ENCODE data around the gene ABCC4. TPM values are rescaled to one million over a fixed set of nuclear protein-coding genes. Genes with fewer than 3 reads are reported as not detected.
A peak's percentile ranks its signal among the peaks of the same experiment; 100 is the strongest.

ABCC4 gene, protein sequence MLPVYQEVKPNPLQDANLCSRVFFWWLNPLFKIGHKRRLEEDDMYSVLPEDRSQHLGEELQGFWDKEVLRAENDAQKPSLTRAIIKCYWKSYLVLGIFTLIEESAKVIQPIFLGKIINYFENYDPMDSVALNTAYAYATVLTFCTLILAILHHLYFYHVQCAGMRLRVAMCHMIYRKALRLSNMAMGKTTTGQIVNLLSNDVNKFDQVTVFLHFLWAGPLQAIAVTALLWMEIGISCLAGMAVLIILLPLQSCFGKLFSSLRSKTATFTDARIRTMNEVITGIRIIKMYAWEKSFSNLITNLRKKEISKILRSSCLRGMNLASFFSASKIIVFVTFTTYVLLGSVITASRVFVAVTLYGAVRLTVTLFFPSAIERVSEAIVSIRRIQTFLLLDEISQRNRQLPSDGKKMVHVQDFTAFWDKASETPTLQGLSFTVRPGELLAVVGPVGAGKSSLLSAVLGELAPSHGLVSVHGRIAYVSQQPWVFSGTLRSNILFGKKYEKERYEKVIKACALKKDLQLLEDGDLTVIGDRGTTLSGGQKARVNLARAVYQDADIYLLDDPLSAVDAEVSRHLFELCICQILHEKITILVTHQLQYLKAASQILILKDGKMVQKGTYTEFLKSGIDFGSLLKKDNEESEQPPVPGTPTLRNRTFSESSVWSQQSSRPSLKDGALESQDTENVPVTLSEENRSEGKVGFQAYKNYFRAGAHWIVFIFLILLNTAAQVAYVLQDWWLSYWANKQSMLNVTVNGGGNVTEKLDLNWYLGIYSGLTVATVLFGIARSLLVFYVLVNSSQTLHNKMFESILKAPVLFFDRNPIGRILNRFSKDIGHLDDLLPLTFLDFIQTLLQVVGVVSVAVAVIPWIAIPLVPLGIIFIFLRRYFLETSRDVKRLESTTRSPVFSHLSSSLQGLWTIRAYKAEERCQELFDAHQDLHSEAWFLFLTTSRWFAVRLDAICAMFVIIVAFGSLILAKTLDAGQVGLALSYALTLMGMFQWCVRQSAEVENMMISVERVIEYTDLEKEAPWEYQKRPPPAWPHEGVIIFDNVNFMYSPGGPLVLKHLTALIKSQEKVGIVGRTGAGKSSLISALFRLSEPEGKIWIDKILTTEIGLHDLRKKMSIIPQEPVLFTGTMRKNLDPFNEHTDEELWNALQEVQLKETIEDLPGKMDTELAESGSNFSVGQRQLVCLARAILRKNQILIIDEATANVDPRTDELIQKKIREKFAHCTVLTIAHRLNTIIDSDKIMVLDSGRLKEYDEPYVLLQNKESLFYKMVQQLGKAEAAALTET (N-terminal part only)
- polyA plus RNA-seq (ENCODE audit: insufficient read length in 4 of 4): 10 to 100 TPM in 3 of 4 donors, 1 to 10 TPM in 1; 9.4 to 22.8 (median 21.4) TPM

- peak in 3 of 4 donors; percentile 42 to 49 (median 47) for DNase-seq (ENCODE audit: low read depth in 4 of 4, low spot score in 3 of 4)
These were observed at the start of gene ABCC4 for GRCh38 chr13:95301183-95301967. Gene ABCC4 (minus strand): TSS chr13:95301451. CDS start chr13:95301314, 137 bp downstream.

DNA sequence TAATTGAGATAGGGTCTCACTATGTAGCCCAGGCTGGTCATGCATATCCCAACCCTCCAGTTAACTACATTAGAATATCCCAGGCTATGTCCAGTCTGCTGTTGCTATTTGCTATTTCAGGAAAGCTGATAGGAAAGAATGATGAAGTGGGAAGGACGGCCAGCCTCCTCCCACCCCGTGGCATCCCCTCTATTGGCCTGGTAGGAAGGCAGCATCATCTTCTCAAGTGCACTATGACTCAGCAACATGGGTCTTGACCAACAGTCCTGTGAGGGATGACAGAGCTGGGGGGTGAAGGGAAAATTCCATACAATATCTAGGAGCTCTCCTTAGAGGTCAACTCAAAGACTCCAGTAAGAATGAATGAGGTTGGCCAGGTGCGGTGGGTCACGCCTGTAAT, 48.0 kb upstream of the ABCC4 start:
- DNase-seq (ENCODE audit: low read depth in 4 of 4, low spot score in 3 of 4): no peak

DNA sequence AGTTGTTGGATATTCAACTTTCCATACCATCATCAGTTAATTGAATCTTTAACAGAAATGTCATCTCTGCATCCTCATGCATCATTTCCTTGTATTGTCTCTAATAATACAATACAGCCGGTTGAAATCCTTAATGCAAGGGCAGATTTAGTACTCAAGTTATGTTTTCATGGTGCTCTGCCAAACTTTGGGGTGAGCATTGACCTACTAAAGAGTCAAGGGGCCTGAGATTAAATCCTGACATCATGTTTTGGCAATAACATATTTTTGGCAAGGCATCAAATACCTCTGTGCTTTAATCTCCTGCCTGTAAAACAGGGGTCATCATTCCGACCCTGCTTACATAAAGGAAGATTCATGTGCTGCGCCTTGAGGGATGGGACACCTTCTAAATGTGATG, 42.7 kb upstream of the ABCC4 start:
- no peak for DNase-seq (ENCODE audit: low read depth in 4 of 4, low spot score in 3 of 4)

DNA sequence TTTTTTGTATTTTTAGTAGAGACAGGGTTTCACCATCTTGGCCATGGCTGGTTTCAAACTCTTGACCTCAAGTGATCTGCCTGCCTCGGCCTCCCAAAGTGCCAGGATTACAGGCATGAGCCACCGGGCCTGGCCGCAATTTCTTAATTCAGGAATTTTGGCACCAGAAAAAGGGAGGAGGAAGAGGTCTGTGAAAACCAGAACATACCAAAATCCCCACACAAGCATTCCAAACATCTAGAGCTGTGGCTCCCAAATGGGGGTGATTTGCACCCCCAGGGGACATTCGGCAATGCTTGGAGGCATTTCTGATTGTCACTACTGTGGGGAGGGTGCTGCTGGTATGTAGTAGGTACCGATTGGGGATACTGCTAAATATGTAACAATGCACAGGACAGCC, 40.2 kb upstream of the ABCC4 start:
- no peak for DNase-seq (ENCODE audit: low read depth in 4 of 4, low spot score in 3 of 4)

- no peak for DNase-seq (ENCODE audit: low read depth in 4 of 4, low spot score in 3 of 4)
These were observed 37.7 kb upstream of the ABCC4 start for GRCh38 chr13:95338905-95339304.

DNA sequence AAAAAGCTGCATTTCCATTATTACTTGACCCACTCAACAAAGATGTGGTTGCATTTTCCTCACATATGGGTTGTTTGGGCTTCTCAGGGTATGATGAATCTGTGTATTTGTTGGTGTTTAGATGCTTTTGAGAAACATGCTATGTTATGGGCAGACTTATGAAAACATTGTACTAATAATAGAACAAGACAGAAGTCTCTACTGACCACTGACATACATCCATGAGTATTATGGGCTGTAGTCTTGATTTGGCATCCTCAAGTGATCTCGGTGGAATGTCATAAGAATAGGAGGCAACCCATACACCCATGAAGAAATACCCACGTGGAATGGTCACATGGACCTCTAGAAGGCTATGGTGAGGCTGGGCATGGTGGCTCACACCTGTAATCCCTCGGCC, 36.3 kb upstream of the ABCC4 start:
- no peak for DNase-seq (ENCODE audit: low read depth in 4 of 4, low spot score in 3 of 4)

GRCh38 chr13:95335667-95336066, 34.4 kb upstream of the ABCC4 start:
- no peak for DNase-seq (ENCODE audit: low read depth in 4 of 4, low spot score in 3 of 4)

- DNase-seq (ENCODE audit: low read depth in 4 of 4, low spot score in 3 of 4): no peak
These were observed 27.1 kb upstream of the ABCC4 start for GRCh38 chr13:95328386-95328785.

- no peak for DNase-seq (ENCODE audit: low read depth in 4 of 4, low spot score in 3 of 4)
These were observed 25.9 kb upstream of the ABCC4 start for GRCh38 chr13:95327190-95327589.

DNA sequence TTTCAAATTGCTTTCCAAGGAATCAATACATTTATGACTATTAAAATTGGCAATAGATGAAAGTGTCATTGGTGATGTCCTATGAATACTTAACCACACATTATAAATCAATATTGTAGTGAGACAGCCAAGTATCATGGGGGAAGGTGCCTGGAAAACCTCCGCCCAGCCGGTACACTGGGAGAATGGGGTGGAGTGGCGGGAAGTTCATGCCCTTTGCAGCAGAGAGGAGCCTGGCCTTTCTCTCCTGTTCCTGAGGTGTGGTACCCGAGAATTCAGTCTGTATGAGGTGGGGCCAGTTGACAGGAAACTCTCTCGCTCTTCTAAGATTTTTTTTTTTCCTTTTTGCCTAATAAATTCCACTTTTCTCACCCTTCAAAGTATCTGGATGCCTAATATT, 25.4 kb upstream of the ABCC4 start:
- no peak for DNase-seq (ENCODE audit: low read depth in 4 of 4, low spot score in 3 of 4)

GRCh38 chr13:95325485-95325884, 24.2 kb upstream of the ABCC4 start:
- no peak for DNase-seq (ENCODE audit: low read depth in 4 of 4, low spot score in 3 of 4)

DNA sequence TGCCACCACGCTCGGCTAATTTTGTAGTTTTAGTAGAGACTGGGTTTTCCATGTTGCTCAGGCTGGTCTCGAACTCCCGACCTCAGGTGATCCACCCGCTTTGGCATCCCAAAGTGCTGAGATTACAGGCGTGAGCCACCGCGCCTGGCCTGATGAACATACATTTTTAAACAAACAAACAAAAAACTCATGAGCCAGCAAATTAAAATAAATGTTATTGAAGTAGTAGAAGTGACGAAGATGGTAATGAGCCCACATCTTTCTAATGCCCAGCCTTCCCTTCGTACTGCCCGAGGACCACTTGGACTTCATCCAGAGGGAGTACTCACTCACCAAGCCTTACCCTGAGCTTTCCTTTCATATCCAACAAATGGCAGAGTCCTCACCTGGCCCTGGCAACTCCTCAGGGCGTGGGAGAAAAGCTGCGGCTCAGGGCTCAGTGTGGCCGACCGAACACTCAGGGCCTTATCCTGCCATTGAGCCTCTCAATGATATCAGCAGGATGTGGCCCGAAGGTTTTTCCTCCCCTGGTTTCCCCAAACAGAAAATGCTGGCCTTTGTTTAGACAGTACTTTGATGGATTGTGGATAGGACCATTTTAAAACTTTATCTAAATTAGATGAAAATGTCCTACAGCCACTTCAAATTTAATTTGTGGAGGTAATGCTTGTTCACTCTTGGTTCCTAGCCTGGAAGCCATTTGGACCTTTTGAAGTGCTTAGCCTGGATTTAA, 22.8 kb upstream of the ABCC4 start:
- no peak for DNase-seq (ENCODE audit: low read depth in 4 of 4, low spot score in 3 of 4)

- no peak for DNase-seq (ENCODE audit: low read depth in 4 of 4, low spot score in 3 of 4)
These were observed 18.5 kb upstream of the ABCC4 start for GRCh38 chr13:95319551-95320274.

DNA sequence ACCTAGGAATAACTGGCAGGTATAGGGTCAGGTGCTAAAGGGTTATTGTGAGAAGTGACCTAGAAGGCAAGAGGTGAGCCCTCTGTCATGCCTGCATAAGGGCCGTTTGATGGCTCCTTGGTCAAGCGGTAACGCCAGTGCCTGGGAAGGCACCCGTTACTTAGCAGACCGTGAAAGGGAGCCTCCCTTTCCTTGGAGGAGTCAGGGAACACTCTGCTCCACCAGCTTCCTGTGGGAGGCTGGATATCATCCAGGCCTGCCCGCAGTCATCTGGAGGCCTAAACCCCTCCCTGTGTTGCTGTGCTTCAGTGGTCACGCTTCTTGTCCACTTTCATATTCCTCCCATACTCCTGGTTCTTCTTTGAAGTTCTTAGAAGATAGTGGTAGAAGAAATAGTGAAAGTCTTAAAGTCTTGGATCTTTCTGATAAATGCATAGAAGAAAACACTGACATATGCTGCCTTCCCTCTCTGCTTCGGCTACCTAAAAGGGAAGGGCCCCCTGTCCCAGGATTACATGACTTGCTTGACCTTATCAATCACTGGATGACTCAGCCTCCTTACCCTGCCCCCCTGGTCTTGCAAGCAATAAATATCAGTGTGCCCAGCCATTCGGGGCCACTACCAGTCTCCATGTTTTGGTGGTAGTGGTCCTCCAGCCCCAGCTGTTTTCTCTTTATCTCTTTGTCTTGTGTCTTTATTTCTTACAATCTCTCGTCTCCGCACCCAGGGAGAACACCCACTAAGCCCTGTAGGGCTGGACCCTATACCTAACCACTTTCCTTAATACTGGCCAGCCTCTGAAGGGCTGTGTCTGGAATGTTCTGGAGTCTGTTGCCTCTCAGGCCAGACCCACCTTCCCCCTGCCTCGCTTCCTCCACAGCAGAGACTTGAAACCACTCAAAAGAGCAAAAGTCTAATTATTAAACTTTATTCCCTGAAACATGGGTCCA, 16.1 kb upstream of the ABCC4 start:
- no peak for DNase-seq (ENCODE audit: low read depth in 4 of 4, low spot score in 3 of 4)

DNA sequence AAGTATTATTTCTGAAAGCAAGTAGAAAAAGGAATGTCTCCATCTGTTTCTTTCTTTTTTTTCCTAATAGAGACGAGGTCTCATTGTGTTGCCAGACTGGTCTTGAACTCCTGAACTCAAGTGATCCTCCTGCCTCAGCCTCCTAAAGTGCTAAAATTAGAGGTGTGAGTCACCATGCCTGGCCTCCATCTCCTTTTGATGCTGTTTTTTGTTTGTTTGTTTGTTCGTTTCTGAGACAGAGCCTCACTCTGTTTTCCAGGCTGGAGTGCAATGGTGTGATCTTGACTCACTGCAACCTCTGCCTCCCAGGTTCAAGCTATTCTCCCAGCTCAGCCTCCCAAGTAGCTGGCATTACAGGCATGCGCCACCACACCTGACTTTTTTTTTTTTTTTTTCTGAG, 14.5 kb upstream of the ABCC4 start:
- no peak for DNase-seq (ENCODE audit: low read depth in 4 of 4, low spot score in 3 of 4)

- DNase-seq (ENCODE audit: low read depth in 4 of 4, low spot score in 3 of 4): no peak
These were observed 6.3 kb upstream of the ABCC4 start for GRCh38 chr13:95307507-95307906.

- no peak for DNase-seq (ENCODE audit: low read depth in 4 of 4, low spot score in 3 of 4)
These were observed 3.2 kb upstream of the ABCC4 start for GRCh38 chr13:95304453-95304852.
